Measurements from ENCODE around the gene RGPD4.
"Not testable (repeated sequence)": the region's sequence is repeated elsewhere in the genome, so short reads cannot be mapped to it uniquely, and the experiment has no call there.

The RGPD4 gene

DNA sequence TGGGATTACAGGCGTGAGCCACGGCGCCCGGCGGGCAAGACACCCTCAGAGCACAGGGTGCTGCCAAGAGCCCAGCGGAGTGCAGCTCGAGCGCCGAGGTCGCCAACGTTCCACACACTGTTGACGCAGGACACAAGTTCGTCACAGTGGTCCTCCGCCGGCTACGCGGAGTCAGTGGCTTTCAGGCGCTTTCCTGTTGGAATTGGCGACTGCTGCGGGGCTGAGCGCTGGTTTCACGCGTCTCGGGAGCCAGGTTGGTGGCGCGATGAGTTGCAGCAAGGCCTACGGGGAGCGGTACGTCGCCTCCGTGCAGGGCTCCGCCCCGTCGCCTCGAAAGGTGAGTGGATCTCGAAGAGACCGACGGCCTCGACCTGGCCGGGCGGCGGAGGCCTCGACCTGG, at the start of gene RGPD4:
RGPD4 (plus strand) TSS at position 144 of the 400 bp plus-strand sequence; CDS start at position 266, 122 bp downstream.
- DNase-seq (ENCODE audit: low spot score) = not testable (repeated sequence)

DNA sequence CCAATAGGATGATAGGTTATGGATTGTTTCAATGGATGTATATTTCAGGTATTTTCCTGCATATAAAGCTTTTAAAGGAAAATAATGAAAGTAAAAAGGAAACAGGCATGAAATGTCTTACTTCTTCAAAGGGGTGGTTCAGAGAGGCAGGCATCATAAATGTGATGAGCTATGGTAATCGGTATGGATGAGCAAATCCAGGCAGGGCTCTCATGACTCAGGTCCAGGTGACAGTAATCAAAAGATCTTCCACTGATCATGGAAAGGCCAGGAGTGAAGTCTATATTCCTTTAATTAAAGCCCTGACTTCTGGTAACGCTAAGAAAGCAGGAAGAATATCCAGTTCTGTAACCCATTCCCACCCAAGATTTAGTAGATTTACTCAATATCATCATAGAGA, 48.7 kb upstream of the RGPD4 start:
- no peak for DNase-seq (ENCODE audit: low spot score)

DNA sequence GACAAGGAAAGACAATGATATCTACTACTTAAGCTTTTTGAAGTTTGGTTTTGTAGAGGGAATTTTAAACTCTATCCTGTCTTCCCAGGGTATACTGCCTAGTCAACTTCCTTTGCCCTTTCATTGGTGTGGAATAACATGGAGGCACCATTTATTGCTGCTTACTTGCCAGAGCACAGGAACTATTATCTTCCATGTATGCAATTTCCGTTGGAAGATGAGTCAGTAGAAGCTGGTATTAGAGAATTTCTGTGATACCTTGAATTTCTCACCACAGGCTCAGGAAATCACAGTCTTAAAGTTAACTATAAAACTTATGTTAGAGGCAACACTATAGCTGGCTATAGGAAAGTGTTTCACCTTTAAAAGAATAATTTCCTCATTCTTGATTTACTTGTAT, 40.9 kb upstream of the RGPD4 start:
- no peak for DNase-seq (ENCODE audit: low spot score)

DNA sequence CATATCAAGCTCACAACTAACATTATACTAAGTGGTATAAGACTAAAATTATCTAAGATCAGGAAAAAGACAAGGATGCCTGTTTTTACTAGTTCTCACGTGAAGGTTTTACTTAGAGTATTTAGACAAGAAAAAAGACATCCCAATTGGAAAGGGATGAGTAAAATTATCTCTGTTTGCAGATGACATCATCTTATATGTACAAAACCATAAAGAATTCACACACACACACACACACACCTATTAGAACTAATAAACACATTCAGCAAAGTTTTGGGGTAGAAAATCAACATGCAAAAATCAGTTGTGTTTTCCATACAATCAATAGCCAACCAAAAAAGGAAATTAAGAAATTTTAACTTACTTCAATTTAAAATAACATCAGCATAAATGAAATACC, 35.9 kb upstream of the RGPD4 start:
- no peak for DNase-seq (ENCODE audit: low spot score)

DNA sequence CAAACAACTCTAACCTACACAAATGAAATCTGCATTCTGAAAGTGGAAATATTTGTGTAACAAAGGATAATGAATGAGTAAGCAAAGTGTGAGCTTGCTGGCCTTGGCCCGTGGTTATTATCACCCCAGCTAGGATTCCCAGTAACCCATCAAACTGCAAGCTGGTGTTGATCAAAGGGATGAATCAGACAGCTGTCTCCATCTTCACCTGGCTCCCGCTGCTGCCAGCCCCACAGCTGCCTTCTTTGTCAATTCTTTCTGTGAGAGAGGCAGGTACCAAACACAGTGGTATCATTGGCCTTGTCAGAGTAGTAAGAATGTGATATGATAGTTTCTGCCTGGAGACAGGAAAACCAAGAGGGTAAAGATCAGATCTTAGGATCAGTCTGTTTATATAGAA, 25.2 kb upstream of the RGPD4 start:
- no peak for DNase-seq (ENCODE audit: low spot score)

DNA sequence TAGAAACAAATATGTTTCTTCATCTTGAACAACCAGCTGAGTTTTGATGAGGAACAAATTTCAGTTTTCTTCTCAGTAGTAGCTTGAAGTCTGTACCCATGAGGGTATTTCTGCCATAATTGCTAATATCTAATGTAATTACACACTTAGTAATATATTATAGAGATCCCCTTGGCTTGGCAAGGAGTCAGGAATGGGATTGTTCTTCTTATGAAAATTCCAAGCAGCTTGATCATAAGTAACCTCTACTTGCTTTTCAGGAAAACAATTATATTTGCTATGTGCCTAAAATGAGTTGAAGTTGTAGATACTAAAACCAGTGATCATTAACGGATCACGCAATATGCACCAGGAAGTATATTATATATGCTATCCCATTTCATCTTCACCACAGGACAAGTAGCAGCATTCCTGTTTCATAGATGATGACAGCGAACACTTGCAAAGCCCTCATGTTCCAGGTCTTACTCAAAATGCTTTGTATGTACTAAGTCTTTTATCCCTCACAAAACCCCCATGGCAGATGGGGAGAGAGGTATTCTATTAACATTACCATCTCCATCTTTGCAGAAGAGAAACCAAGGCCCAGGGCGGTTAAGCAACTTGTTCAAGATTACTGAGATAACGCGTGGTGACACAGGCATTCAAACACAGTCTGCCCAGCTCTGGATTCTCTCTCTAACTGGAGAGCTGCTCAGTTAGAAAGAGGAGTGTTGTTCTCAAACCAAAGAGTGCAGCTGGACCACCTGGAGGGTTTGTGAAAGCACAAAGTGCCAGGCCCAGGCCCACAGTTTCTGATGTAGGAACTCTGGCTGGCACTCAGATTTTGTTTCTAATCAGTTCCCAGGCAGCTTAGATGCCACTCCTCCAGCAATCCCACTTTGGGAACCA, 21.8 kb upstream of the RGPD4 start:
- no peak for DNase-seq (ENCODE audit: low spot score)

DNA sequence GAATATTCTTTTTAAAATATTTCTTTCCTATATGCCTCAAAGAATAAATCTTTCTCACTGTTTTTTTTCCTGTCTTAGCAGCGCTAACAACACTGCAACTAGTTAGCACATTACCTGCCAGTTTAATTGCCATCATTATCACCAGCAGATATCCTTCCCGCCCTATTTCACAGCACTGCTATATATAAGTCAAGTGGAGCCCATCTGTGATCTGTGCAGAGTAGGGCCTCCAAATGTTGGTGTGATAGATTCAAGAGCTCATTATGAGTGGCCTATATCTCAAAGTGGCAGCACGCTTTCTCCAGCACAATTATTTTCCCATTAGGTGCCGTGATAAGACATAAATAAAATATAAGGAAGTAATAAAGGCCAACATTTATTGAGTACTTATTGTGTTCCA, 19.8 kb upstream of the RGPD4 start:
- no peak for DNase-seq (ENCODE audit: low spot score)

DNA sequence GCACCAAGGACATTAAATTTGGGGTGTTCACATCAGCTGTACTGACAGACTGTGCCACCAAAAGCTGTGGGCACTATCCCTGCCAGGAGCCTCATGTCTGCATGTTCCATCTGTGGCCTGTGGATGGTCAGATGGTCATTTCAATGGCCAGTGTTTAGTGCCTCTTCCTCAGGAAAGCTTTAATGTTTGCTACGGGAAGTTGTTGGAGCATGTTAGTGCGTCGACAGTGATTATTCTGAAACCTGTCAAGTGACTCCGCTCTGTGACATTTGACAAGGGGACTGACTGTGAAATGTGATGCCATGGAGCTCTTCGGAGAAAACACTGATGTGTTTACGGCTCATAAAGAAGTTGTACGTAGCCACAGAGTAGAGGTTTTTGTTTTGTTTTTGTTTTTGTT, 18.7 kb upstream of the RGPD4 start:
- no peak for DNase-seq (ENCODE audit: low spot score)

DNA sequence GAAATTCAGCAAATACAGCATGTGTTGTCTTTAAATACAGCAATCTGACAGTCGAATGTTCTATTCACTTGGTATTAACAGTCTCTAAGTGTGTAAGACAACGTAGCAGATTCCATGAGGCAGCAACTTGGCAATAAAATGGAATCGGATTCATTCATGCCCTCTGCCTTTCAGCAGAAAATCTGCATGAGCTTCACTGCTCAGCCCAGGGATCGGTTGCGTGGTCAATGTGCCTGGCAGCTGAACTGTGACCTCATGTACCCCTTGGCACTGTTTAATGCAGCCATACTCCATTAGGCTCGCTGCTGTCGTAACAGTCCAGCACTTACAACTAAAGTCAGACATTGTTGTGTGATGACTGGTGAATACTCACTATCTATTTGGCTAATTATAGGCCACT, 17.7 kb upstream of the RGPD4 start:
- no peak for DNase-seq (ENCODE audit: low spot score)

DNA sequence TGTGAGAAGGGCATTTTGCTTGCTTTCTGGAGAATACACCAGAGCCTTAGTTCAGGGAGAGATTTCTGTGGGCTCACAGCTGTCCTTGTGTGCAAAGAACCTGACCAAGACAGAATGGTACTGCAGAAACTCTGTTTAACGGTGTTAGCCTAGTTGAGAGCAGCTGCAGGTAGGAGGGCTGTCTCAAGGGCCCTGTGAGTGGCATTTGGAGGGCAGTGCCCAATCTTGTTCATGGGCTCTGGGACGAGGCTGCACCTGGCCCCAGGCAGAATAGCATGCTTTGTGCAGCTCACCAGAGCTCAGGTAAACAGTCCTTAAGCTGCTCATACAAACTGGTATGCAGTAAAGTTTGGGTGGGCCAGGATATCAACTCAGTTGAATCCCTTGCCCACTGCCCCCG, 16.9 kb upstream of the RGPD4 start:
- DNase-seq (ENCODE audit: low spot score) = no peak

DNA sequence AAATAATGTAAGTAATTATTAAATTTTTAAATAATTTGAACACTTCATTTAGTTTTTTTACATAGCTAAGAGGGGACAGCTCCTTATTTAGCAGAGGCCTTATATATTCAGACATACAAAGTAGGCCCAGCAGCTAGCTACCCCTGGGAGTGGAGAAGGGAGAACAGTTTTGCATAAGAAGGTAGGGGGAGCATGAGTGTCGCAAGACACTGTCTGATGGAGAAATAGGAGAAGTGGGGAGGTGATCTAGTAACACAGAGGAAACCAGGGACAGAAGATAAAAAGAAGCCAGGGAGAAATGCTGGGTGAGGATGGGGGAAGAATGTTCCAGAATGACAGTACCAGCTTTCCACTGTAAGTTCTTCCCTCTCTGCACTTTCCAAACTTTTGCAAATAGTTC, 16.0 kb upstream of the RGPD4 start:
- no peak for DNase-seq (ENCODE audit: low spot score)

DNA sequence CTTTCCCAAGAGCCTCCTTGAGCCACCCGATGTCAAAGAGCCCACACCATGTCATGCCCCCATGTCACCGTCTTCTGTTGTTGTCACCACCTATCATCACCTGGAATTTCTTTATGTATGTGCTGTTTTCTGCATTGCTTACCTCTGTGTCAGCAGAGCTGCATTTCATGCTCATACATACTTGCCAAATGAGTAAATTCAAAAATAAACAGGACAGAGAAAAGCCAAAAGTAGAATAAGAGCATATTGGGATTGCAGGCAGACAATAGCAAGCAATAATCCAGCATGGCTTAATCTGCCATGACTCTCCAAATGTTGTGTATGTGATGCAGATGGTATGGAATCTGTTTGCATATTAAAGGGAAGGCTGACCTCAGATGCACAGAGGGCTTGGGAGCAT, 15.3 kb upstream of the RGPD4 start:
- no peak for DNase-seq (ENCODE audit: low spot score)

DNA sequence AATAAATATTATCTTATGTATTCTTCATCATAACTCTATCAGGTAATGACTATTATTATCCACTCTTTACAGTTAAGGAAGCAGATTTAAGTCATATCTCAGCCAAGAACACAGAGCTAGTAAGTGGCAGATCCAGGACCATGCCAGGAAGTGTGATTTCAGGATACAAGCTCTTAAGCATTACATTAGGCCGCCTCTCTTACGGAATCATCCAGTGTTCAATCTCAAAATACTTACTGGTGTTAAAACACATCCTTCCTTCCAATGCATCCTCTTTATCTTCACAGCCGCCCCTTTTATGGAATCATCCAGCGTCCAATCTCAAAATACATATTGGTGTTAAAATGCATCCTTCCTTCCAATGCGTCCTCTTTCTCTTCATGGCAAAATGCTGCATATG, 14.7 kb upstream of the RGPD4 start:
- no peak for DNase-seq (ENCODE audit: low spot score)

DNA sequence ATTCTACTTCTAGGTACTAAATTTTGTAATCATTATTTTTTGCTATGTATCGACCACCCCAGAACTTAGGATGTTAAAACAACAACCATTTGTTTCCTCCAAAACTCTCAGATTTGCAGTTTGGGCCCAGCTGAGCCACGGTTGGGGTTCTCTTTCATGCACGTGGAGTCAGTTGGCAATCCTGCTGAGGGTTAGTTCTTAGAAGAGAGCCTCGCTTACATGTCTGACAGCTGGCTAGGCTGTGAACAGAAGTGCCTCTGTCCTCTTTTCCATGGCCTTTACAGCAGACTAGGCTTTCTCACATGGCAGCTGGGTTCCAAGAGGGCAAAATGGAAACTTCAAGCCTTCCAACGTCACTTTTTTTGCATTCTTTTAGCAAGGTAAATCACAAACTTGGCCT, 9.3 kb upstream of the RGPD4 start:
- DNase-seq (ENCODE audit: low spot score) = no peak

DNA sequence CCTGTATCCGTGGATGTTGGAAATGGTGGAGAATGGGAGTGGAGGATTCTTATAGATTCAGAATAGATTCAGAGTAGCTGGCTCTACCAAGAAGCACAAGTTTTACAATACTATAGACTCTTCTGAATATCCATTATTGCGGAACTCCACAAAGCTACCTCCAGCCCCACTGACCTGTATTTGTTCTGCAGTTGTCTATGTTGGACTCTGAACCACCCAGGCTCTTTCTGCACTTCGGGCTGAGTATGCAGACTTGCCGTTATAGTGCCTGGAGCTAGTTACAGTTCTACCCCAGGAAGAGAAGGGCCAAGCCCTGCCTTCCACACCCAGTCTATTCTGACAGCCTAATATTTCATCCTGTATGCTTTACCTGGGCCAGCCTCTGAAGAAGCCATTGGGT, 4.4 kb upstream of the RGPD4 start:
- no peak for DNase-seq (ENCODE audit: low spot score)

DNA sequence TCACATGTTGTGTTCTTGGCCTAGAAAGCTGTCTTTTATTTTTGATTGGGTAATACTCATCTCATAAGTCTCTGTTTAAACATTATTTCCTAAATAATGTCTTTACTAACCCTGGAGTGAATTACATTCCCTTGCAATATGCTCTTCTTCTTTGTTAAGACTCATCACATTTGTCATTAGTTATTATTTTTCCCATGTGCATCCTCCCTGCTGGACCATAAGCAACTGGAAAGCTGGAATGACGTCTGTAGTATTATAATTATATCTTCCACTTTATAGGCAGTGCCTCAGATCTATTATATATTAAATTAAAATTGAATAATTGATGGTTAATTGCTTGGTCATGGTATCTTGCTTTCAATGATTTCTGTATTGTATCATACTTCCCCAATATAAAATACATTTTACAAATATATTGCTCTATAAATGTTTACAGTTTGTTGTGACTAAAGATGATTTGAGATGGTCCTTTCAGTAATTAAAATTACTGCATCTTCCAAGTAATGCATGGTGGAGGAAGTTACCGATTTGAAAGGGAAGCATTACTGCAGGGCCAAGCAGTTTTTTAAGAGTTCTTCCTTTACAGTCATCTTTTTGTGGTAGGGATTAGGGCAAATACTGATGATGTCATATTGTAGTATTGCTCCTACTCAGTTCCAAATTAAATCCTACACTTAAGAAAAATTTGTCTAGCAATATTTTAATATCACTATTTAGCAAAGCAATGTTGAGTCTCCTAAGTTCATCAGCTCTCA, 2.1 kb upstream of the RGPD4 start:
- DNase-seq (ENCODE audit: low spot score) = no peak

DNA sequence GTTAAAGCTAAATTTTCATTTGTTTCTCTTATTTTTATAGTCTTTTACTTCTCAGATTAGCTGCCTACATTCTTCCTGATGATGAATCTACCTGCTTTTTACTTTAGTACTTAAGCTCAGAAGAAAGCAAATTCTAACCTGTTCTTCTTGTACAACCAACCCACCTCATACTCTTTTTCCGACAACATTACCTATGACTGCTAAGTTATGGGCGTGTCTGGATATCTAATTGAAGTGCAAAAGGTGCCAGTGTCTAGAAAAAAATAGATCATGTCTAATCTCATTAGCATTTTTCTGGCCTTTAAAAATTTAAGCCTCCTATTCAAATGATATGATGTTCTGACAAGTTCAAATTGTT, 1.5 kb upstream of the RGPD4 start:
- no peak for DNase-seq (ENCODE audit: low spot score)

DNA sequence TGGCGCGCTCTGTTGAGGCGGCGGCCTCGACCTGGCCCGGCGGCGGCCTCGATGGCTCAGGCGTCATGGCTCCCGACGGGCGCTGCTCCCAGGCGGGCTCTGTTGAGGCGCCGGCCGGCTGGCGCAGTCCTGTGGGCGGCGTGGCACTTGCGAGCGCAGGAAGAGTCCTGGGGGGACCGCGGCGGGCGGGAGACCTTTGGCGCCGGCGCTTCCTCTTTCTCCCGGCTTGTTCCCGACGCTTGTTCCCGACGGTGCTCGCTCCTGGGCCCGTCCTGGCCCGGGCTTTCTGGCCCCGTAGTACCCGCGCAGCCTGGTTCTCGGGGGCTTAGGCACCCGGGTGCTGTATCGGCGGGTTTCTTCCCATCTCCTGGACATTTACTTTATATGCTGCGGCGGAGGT, 2.8 kb downstream of the RGPD4 start:
- DNase-seq (ENCODE audit: low spot score) = not testable (repeated sequence)

DNA sequence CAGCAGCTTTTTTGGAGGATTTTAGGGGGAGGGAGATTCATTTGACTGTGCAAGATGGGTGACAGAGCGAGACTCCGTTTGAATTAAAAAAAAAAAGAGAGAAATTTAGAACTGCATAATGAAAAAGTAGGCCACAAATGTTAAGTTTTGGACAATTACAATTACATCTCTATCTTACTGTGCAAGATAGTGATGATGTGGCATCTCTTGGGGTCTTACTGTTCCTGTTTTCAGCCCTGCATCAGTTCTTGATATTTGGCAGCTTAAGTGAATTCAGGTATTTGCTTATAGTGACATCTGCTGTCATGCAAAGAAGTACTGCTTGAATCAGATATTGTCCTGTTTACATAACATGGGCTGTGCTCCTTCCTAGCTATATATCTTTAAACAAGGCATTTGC, 6.5 kb downstream of the RGPD4 start:
- not testable (repeated sequence) for DNase-seq (ENCODE audit: low spot score)

DNA sequence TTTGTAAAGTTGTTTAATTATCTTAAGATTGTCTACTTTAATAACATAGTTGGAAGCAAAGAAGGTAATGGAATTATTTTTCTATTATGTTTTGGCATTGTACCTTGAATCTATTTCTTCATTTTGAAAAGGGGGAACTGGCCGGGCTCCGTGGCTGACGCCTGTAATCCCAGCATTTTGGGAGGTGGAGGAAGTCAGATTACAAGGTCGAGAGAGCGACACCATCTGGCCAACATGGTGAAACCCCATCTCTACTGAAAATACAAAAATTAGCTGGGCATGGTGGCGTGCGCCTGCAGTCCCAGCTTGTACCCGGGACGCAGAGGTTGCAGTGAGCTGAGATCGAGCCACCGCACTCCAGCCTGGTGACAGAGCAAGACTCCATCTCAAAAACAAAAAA, 6.9 kb downstream of the RGPD4 start:
- not testable (repeated sequence) for DNase-seq (ENCODE audit: low spot score)

DNA sequence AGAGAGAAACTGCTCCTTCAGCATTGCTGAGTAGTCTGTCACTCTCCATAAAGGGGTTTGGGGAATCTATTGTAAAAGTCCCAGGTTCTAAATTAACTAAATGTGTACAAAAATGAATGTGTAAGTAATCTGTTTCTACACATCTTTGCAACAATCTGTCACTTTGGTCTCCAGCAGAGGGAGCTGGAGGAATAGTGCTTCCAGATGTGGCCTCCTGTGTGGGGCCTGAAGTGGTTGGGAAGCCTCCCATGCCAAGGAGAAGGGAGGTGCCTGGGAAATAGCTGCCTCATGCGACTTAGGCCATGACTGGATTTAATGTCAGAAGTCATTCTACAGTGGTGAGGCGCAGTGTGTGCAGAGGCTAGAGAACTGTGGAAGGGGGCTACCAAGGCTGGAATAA, 89.4 kb downstream of the RGPD4 start:
- not testable (repeated sequence) for DNase-seq (ENCODE audit: low spot score)

DNA sequence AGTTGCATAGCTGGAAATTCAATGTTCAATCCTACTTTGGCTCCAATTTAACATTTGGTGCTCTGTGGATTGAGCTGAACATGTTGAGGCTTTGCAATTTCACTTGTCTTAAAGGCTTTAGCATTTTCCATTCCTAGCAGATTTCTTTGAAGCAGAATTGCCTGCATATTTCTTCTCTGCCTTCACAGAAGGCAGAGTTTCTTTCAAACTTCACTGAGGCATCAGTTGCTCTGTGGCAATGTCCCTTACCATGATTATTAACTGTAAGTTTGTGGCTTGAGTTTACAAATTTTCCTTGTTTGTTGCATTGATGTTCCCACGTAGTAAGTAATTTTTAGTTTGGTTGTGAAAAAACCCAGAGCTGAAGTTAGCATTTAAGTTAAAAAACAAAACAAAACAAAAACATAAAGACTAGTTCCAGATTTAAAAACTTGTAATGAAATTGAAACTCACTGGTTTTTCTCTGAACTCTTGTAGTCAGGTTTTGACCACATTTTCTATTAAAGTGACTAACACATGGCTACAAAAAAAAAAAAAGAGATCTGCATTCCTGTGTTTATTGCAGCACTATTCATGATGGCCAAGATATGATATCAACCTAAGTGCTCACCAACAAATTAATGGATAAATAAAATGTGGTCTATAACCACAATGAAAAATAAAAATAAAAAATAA, 90.1 kb downstream of the RGPD4 start:
- DNase-seq (ENCODE audit: low spot score) = not testable (repeated sequence)

DNA sequence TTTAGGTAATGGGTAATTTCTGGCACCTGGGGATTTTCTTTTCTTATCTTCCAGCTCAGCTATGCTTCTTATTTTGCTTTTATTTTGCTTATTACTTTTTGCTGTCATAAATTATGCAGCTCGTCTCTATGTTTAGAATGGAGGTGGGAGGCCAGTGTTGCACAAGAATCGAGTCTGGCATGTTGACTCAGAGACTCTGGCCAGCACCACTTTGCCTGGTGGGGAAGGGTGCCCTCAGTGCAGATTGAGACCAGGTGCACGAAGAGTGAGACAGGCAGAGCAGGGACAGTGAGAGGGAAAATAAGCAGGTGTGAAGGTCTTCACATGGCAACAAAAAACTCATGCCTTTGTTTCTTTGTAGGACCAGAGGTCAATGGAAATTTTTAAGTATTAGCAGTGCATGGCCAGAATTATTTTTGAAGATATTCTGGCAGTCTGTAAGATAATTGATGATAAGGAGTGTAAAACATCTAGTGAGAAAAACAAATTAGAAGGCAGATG, 100.4 kb downstream of the RGPD4 start:
- DNase-seq (ENCODE audit: low spot score) = no peak
